Measurements from ENCODE around the gene HMCN1.
"Not testable (repeated sequence)": the region's sequence is repeated elsewhere in the genome, so short reads cannot be mapped to it uniquely, and the experiment has no call there.

DNA sequence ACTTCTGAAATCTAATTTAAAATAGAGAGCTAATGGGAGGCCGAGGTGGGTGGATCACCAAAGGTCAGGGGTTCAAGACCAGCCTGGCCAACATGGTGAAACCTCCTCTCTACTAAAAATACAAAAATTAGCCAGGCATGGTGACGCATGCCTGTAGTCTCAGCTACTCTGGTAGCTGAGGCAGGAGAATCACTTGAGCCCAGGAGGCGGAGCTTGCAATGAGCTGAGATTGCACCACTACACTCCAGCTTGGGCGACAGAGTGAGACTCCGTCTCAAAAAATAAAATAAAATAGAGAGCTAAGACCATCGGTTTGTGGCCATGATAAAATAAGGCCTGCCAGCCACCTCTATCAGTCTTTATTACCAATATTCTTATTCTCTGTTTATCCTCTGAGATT is 452.1 kb downstream of the HMCN1 start:
- TF ChIP-seq, protein P1, sequence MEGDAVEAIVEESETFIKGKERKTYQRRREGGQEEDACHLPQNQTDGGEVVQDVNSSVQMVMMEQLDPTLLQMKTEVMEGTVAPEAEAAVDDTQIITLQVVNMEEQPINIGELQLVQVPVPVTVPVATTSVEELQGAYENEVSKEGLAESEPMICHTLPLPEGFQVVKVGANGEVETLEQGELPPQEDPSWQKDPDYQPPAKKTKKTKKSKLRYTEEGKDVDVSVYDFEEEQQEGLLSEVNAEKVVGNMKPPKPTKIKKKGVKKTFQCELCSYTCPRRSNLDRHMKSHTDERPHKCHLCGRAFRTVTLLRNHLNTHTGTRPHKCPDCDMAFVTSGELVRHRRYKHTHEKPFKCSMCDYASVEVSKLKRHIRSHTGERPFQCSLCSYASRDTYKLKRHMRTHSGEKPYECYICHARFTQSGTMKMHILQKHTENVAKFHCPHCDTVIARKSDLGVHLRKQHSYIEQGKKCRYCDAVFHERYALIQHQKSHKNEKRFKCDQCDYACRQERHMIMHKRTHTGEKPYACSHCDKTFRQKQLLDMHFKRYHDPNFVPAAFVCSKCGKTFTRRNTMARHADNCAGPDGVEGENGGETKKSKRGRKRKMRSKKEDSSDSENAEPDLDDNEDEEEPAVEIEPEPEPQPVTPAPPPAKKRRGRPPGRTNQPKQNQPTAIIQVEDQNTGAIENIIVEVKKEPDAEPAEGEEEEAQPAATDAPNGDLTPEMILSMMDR (IDR thresholded peaks at IDR 0.05; ENCODE audit: insufficient read depth, low read length, poor library complexity, severe bottlenecking) = not testable (repeated sequence)
- TF ChIP-seq EZH2phosphoT487 (conservative IDR thresholded peaks at IDR 0.05; ENCODE audit: low read length) = not testable (repeated sequence)
